ENCODE data around the gene EVA1A.

- TF ChIP-seq USF2 (IDR thresholded peaks at IDR 0.05; ENCODE audit: low read length), result no peak
- no peak for TF ChIP-seq EZH2 (IDR thresholded peaks at IDR 0.05; ENCODE audit: low read depth, low read length, severe bottlenecking)
- TF ChIP-seq CTCF (IDR thresholded peaks at IDR 0.05; ENCODE audit: control extremely low read depth in 1 of 3, insufficient read depth in 1 of 3, low read depth in 1 of 3, low read length in 3 of 3), result no peak
- TF ChIP-seq TCF12 (IDR thresholded peaks at IDR 0.05; ENCODE audit: low read depth, low read length), result no peak
- TF ChIP-seq MAFK (IDR thresholded peaks at IDR 0.05; ENCODE audit: low read depth, low read length), result no peak
- no peak for TF ChIP-seq KDM5A (IDR thresholded peaks at IDR 0.05; ENCODE audit: low read length)
- no peak for TF ChIP-seq MAX (IDR thresholded peaks at IDR 0.05)
These were observed 84.8 kb downstream of the EVA1A start for GRCh38 chr2:75475976-75476375.

All from H1 (cell line).